ENCODE measurements around the gene DYNLT5.
"Not testable (repeated sequence)": the region's sequence is repeated elsewhere in the genome, so short reads cannot be mapped to it uniquely, and the experiment has no call there.

Gene DYNLT5

DNA sequence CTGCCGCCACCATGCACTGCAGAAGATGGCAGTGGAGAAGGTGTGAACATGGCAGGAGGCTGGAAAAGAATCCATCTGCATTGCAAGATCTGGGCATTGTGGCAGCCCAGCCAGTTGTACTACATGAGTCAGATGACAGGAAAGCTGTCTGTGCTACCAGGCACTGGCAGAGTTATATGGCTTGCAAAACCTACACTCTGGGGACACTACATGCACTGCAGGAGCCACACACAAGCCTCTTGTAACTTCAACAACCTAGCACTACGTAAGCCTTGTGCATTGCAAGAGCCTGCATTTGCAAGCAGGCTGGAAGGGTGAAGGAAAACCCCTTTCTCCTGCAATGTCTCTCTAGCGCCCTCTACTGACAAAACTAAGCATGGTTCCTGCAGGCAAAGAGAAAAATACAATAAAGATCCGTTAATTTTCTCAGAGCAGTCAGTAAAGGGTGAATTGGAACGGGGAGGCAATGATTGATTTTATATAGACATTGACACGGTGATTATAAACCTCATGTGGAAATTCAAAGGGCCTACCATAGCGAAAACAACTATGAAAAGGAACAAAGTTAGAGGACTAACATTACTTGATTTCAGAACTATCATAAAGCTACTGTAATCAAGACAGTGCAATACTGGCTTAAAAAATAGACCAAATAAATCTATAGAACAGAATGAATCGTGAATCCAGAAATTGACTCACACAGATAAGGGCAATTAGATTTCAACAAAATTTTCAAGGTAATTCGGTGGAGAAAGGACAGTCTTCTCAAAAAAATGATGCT lies 26.2 kb upstream of the DYNLT5 start:
- DNase-seq (ENCODE audit: low read depth in 2 of 2): peak; percentile 88 to 90
- H3K4me3 ChIP-seq (replicated peaks in 1 of 2; ENCODE audit: low read depth in 2 of 2, low read length in 2 of 2): no peak overlapping the region
- TF ChIP-seq, protein P1, sequence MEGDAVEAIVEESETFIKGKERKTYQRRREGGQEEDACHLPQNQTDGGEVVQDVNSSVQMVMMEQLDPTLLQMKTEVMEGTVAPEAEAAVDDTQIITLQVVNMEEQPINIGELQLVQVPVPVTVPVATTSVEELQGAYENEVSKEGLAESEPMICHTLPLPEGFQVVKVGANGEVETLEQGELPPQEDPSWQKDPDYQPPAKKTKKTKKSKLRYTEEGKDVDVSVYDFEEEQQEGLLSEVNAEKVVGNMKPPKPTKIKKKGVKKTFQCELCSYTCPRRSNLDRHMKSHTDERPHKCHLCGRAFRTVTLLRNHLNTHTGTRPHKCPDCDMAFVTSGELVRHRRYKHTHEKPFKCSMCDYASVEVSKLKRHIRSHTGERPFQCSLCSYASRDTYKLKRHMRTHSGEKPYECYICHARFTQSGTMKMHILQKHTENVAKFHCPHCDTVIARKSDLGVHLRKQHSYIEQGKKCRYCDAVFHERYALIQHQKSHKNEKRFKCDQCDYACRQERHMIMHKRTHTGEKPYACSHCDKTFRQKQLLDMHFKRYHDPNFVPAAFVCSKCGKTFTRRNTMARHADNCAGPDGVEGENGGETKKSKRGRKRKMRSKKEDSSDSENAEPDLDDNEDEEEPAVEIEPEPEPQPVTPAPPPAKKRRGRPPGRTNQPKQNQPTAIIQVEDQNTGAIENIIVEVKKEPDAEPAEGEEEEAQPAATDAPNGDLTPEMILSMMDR (IDR thresholded peaks at IDR 0.05; ENCODE audit: low read depth, low read length): peak; percentile 98

DNA sequence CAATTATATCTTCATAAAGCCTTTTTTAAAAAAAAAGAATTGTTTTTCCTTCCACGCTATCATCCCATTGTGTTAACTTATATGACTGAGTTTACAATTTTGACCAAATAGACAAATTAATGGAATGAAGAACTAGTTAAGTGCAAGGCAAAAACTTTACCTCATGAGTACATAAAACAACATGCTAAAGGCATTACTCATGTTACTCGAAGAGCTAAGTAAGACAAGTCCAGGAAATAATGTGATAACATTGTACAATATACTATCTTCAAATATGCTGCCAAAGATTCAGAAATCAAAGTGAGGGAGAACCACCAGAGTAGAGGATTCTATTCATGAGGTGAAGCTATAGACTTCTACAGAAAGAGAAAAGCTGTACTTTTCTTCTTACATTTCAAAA lies 24.2 kb upstream of the DYNLT5 start:
- TF ChIP-seq, protein P1 (IDR thresholded peaks at IDR 0.05; ENCODE audit: low read depth, low read length): no peak

DNA sequence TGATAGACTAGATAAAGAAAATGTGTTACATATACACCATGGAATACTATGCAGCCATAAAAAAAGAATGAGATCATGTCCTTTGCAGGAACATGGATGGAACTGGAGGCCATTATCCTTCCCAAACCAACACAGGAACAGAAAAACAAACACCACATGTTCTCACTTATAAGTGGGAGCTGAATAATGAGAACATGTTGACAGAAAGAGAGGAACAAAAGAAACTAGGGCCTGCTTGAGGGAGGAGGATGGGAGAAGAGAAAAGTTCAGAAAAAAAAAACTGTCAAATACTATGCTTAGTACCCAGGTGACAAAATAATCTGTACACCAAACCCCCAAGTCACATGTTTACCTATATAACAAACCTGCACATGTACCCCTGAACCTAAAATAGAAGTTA lies 23.5 kb upstream of the DYNLT5 start:
- H3K4me3 ChIP-seq (replicated peaks in 1 of 2; ENCODE audit: low read depth in 2 of 2, low read length in 2 of 2); DNase-seq (ENCODE audit: low read depth in 2 of 2): not testable (repeated sequence)

More for the DNA sequence above, 24.2 kb upstream of the DYNLT5 start:
- no peak overlapping the region for H3K4me3 ChIP-seq (replicated peaks in 1 of 2; ENCODE audit: low read depth in 2 of 2, low read length in 2 of 2)
- DNase-seq (ENCODE audit: low read depth in 2 of 2): peak; percentile 38 to 60

DNA sequence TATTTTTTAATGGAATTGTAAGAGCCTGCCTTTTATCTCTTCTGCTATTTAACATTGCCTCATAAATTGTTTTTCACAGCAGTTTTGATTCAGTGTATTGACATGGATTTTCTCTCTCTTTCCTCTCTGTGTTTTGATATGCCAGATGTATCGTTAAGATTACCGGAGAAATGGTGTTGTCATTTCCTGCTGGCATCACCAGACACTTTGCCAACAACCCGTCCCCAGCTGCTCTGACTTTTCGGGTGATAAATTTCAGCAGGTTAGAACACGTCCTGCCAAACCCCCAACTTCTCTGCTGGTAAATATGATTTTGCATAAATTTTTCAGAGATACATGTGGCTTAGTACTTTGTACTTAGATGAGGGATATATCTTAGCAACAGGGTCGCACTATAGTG lies 23.1 kb upstream of the DYNLT5 start:
- TF ChIP-seq, protein P1 (IDR thresholded peaks at IDR 0.05; ENCODE audit: low read depth, low read length): no peak
- H3K4me3 ChIP-seq (replicated peaks in 1 of 2; ENCODE audit: low read depth in 2 of 2, low read length in 2 of 2): no peak overlapping the region
- peak in 1 of 2 donors; percentile 30 for DNase-seq (ENCODE audit: low read depth in 2 of 2)

DNA sequence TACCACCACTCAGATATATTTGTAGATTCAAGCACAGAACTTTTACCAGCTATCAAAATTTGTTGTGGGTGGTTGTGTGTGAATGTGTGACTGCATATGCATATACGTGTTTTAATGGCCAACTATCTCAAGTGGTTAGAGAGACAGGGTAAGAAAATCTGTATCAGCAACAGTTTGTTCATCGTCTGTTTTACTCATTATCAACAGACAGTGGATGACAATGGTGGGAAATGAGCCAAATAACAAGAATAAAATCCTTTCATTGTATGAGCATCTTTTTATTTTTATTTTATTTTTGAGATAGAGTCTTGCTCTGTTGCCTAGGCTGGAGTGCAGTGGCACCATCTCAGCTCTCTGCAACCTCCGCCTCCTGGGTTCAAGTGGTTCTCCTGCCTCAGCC lies 22.7 kb upstream of the DYNLT5 start:
- TF ChIP-seq, protein P1 (IDR thresholded peaks at IDR 0.05; ENCODE audit: low read depth, low read length): no peak
- H3K4me3 ChIP-seq (replicated peaks in 1 of 2; ENCODE audit: low read depth in 2 of 2, low read length in 2 of 2): no peak overlapping the region
- DNase-seq (ENCODE audit: low read depth in 2 of 2): no peak

DNA sequence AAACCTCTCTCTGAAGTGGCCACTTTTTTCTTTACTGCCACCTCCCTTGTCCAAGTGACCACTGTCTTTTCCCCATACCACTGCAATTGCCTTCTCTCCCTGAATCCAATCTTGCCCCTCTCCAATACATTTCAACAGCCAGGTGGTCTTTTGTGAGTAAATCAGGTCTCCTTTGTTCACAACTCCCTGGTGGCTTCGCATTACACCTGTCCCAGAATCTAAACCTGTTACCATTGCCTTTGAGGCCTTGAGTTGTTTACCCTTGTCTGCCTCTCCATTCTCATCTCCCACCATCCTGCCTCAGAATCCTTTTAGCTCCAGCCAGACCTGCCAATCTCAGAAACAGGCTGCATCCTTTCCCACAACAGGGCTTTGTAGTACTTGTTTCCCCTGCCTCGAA lies 21.8 kb upstream of the DYNLT5 start:
- TF ChIP-seq, protein P1 (IDR thresholded peaks at IDR 0.05; ENCODE audit: low read depth, low read length): no peak
- no peak overlapping the region for H3K4me3 ChIP-seq (replicated peaks in 1 of 2; ENCODE audit: low read depth in 2 of 2, low read length in 2 of 2)
- DNase-seq (ENCODE audit: low read depth in 2 of 2): no peak

DNA sequence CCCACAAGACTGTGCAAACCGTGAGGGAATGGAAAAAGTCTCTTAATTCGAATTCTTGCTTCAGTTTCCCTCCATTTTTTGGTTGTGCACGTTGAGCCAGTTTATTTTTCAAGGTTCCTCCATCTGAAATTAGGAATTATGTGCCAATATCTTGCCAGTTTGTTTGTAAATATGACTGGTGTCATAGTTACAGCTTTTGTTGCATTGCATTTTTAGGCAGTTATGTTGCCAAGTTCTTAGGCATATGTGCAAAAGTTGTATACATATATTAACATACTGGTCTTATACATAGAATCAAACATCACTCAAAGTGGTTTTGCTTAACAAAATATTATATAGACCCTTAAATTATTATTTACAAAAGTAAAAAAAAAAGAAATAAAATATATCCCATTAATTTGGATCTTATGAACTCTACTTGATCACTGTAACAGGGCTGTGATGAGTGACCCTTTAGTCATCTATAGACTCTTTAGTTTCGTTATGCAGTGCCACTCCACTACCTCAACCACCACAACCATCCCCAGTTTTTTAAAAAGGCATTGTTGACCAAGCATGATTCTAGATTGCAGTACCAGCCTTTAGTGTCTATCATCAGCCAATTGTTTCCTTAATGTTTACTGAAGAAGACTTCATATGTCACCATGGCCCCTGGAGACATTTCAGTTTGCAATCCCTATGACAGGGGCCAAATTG lies 20.9 kb upstream of the DYNLT5 start:
- DNase-seq (ENCODE audit: low read depth in 2 of 2): no peak

More for the DNA sequence above, 20.9 kb upstream of the DYNLT5 start:
- TF ChIP-seq, protein P1 (IDR thresholded peaks at IDR 0.05; ENCODE audit: low read depth, low read length): no peak
- H3K4me3 ChIP-seq (replicated peaks in 1 of 2; ENCODE audit: low read depth in 2 of 2, low read length in 2 of 2): no peak overlapping the region

Data from cardiac fibroblast (primary cell).